ENCODE data around the gene COA8. TPM values are rescaled to one million over a fixed set of nuclear protein-coding genes. Genes with fewer than 3 reads are reported as not detected.

Gene COA8
- polyA plus RNA-seq, 1 donor from 2014 or later, result 169 TPM

- no peaks in the 10 kb centered on the region for H3K79me2 ChIP-seq (replicated peaks; ENCODE audit: insufficient read depth, low read length)
- H3K27ac ChIP-seq (ENCODE audit: low read length), result no peak overlapping the region
- H3K4me3 ChIP-seq (ENCODE audit: low read length), result no peak overlapping the region
- H3K9me3 ChIP-seq (ENCODE audit: low read length), result no peaks in the 10 kb centered on the region
- H3K9ac ChIP-seq (ENCODE audit: low read length), result no peak overlapping the region
- no peak overlapping the region for H3K4me2 ChIP-seq (ENCODE audit: low read length)
- no peaks in the 10 kb centered on the region for H4K20me1 ChIP-seq (ENCODE audit: insufficient read depth)
- no peaks in the 10 kb centered on the region for H3K27me3 ChIP-seq (ENCODE audit: insufficient read depth, low read depth, low read length)
- no peaks in the 10 kb centered on the region for H3F3A ChIP-seq (ENCODE audit: insufficient read depth, low read length, poor library complexity, severe bottlenecking)
- no peak overlapping the region for H2AFZ ChIP-seq (ENCODE audit: low read depth, low read length)
- no peaks in the 10 kb centered on the region for H3K9me2 ChIP-seq (ENCODE audit: insufficient read depth, low read length)
- TF ChIP-seq EP300 (conservative IDR thresholded peaks at IDR 0.05; ENCODE audit: poor library complexity, severe bottlenecking), result no peak
- TF ChIP-seq POLR2AphosphoS5 (IDR thresholded peaks at IDR 0.05), result no peak
- no peak for TF ChIP-seq MXI1 (conservative IDR thresholded peaks at IDR 0.05; ENCODE audit: poor library complexity, severe bottlenecking)
- TF ChIP-seq SMC3 (conservative IDR thresholded peaks at IDR 0.05; ENCODE audit: poor library complexity), result no peak
- no peak for TF ChIP-seq RAD21 (conservative IDR thresholded peaks at IDR 0.05)
- no peak for TF ChIP-seq TAF1 (IDR thresholded peaks at IDR 0.05; ENCODE audit: low read depth)
- TF ChIP-seq EZH2 (IDR thresholded peaks at IDR 0.05; ENCODE audit: borderline replicate concordance, insufficient read depth, low read length, poor library complexity, severe bottlenecking), result no peak
- TF ChIP-seq, protein P1, sequence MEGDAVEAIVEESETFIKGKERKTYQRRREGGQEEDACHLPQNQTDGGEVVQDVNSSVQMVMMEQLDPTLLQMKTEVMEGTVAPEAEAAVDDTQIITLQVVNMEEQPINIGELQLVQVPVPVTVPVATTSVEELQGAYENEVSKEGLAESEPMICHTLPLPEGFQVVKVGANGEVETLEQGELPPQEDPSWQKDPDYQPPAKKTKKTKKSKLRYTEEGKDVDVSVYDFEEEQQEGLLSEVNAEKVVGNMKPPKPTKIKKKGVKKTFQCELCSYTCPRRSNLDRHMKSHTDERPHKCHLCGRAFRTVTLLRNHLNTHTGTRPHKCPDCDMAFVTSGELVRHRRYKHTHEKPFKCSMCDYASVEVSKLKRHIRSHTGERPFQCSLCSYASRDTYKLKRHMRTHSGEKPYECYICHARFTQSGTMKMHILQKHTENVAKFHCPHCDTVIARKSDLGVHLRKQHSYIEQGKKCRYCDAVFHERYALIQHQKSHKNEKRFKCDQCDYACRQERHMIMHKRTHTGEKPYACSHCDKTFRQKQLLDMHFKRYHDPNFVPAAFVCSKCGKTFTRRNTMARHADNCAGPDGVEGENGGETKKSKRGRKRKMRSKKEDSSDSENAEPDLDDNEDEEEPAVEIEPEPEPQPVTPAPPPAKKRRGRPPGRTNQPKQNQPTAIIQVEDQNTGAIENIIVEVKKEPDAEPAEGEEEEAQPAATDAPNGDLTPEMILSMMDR (IDR thresholded peaks at IDR 0.05; ENCODE audit: poor library complexity, severe bottlenecking), result no peak
- no peak for TF ChIP-seq REST (IDR thresholded peaks at IDR 0.05; ENCODE audit: borderline replicate concordance)
- H3K36me3 ChIP-seq (ENCODE audit: insufficient read depth, low read length), result no peaks in the 10 kb centered on the region
These were observed 37.7 kb downstream of the COA8 start for GRCh38 chr14:103600503-103600902.

DNA sequence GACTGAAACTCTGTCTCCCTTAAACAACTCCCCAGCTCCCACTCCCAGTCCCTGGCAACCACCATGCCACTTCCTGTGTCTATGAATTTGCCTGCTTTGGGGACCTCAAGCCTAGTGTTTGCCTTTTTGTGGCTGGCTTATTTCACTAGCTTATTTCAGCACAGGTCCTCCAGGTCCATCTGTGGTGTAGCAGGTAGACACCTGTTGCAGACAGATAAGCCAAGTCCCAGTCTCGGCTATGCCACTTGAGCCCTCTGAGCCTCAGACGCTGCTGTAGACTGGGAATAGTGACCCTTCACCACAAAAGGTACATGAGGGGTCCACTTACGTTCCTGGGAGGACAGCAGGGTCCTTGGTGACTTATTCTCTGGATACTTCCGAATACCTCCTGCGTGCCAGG is 41.9 kb downstream of the COA8 start:
- H3K27me3 ChIP-seq (ENCODE audit: insufficient read depth, low read depth, low read length), result no peaks in the 10 kb centered on the region
- H3K27ac ChIP-seq (ENCODE audit: low read length), result no peak overlapping the region
- no peak overlapping the region for H3K4me2 ChIP-seq (ENCODE audit: low read length)
- H3K36me3 ChIP-seq (ENCODE audit: insufficient read depth, low read length), result no peaks in the 10 kb centered on the region
- H3K4me3 ChIP-seq (ENCODE audit: low read length), result no peak overlapping the region
- H3K9me3 ChIP-seq (ENCODE audit: low read length), result no peaks in the 10 kb centered on the region
- TF ChIP-seq SMC3 (conservative IDR thresholded peaks at IDR 0.05; ENCODE audit: poor library complexity), result no peak
- TF ChIP-seq RAD21 (conservative IDR thresholded peaks at IDR 0.05), result no peak
- no peak for TF ChIP-seq MXI1 (conservative IDR thresholded peaks at IDR 0.05; ENCODE audit: poor library complexity, severe bottlenecking)
- TF ChIP-seq, protein P1 (IDR thresholded peaks at IDR 0.05; ENCODE audit: poor library complexity, severe bottlenecking), result no peak
- TF ChIP-seq TAF1 (IDR thresholded peaks at IDR 0.05; ENCODE audit: low read depth), result no peak
- no peak for TF ChIP-seq EZH2 (IDR thresholded peaks at IDR 0.05; ENCODE audit: borderline replicate concordance, insufficient read depth, low read length, poor library complexity, severe bottlenecking)
- TF ChIP-seq POLR2AphosphoS5 (IDR thresholded peaks at IDR 0.05), result no peak
- TF ChIP-seq REST (IDR thresholded peaks at IDR 0.05; ENCODE audit: borderline replicate concordance), result no peak
- TF ChIP-seq EP300 (conservative IDR thresholded peaks at IDR 0.05; ENCODE audit: poor library complexity, severe bottlenecking), result no peak
- H3K79me2 ChIP-seq (replicated peaks; ENCODE audit: insufficient read depth, low read length), result no peaks in the 10 kb centered on the region
- H4K20me1 ChIP-seq (ENCODE audit: insufficient read depth), result no peaks in the 10 kb centered on the region
- H3F3A ChIP-seq (ENCODE audit: insufficient read depth, low read length, poor library complexity, severe bottlenecking), result no peaks in the 10 kb centered on the region
- H2AFZ ChIP-seq (ENCODE audit: low read depth, low read length), result no peak overlapping the region
- no peaks in the 10 kb centered on the region for H3K9me2 ChIP-seq (ENCODE audit: insufficient read depth, low read length)
- H3K9ac ChIP-seq (ENCODE audit: low read length), result no peak overlapping the region
